HK-2 (cell line): ENCODE data around the gene SPOCK1.
A peak's percentile ranks its signal among the peaks of the same experiment; 100 is the strongest.

Source experiments
- DNase-seq: peaks from one replicate; pipeline ENCODE4 v3.0.0-alpha.2; 2018; ENCODE audit not compliant: unreplicated experiment

The SPOCK1 gene

DNA sequence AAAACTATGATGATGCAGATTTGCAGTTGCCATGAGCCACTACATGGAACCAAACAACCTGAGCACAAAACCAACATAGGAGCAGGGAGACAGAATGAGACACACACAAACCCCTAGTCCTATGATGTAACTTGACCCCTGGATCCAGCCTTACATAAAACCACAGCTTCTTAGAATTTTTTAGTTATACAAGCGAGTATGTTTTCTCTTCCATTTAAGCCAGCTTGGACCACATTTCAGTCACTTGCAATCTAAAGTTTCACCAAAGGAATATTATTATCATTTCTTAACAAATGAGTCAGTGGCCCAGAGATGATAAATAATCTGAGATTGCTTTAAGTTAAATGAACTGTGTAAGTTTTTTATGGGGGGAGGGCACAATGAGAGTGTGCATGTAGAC lies 6.8 kb downstream of the SPOCK1 start:
- DNase-seq = no peak

DNA sequence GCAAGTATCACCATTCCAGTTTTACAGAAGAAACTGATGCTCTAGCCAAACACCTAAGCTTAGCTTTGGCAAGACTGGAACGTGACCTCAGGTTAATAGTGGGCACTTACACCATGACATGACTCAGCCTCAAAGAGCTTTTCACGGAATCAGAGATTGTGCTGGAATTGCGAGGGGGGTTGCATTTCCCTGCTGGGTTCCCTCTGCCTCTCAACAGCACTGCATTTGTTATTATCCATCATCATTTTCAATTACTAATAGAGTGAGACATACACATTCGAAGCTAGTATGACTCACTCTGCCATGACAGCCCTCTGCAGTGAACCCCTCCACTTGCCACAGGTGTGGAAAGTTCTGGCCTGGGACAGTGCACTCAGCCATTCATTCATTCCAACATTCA lies 8.0 kb downstream of the SPOCK1 start:
- DNase-seq = peak; percentile 18

DNA sequence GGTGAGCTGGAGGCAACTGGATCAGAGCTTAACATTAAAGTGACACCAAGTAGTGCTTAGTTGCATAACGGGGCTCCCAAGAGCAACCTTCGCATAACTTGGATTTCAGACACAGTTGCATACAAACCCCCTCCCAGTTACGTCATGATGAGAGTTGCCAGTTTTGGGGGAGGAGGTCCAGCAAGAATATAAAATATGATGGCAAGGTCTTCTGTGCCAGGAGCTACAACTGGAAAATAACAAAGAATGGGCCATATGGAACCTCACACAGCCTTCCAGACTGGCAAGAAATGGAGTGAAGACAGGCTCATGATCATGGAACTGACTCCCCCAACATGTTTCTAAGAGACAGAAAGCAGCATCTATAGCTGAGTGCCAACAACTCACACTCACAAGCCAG lies 8.5 kb downstream of the SPOCK1 start:
- no peak for DNase-seq

DNA sequence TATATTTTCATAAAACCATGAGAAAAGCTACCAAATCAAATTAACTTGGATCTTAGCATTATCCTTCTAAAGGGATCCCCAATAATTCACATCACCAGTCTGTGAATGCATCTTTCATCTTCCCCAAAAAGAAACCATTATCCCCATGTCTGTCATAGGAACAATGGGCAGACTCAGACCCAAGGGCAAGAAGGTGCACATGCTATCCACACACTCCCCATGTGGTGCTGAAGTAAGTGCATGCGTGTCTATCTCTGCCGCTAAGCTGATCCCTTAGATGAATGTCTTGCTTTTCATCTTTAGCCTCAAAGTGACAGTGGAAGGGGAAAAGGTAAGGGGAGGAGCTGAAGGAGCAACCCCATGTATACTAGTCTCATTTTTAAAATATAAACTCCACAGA lies 10.2 kb downstream of the SPOCK1 start:
- DNase-seq = no peak

DNA sequence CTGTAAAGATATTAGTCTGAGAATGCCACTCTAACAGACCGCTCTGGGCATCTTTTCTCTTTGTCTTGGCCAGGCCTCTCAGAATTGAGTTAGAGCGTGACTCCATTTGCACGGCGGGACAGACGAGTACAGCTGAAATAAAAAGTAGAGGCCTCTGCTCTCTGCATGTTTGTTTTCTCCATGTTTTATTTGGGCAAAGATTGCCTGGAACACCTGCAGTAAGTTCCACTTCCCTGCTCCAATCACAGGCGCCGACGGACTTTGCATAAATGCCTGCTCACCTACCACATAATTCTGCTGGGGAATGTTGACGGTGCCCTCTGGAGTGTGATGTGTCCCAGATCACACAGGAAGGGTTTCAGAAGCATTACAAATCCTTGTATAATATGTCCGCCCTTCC lies 10.6 kb downstream of the SPOCK1 start:
- no peak for DNase-seq

DNA sequence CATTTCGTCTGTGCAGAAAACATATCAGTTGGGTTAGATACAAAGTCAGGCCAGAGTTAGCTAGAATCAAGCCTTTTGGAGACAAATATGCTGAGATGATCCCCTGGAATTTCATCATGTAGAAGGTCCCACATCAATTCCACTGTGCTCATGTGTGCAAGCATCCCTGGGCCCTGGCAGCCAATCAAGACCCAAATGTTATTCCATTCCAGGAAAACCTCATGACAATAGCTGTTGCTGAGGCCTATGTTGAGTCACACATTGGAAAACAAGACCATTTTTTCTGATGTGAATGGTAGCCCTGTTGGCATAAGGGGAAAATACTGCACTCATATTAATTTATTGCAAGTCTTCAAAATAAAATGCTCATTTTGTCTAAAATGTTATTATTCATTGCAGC lies 11.5 kb downstream of the SPOCK1 start:
- DNase-seq = no peak

DNA sequence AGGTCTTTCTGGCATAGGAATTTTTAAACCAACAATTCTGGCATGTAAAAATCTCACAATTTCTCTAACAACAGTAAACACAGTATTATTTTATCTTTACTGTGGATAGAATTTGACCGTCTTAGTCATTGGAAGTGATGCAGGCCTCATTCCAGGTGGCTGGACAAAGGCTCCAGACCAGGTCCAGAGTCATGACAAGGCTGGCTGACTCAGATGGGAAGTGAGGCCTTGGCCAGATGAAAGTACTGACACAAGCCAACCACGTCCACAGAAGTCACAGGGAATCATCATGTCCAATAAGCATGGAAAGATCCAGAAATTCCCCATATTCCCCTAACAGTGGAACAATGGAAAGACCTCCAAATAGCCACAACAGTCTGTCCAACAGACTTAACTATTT lies 12.4 kb downstream of the SPOCK1 start:
- DNase-seq = peak; percentile 40

DNA sequence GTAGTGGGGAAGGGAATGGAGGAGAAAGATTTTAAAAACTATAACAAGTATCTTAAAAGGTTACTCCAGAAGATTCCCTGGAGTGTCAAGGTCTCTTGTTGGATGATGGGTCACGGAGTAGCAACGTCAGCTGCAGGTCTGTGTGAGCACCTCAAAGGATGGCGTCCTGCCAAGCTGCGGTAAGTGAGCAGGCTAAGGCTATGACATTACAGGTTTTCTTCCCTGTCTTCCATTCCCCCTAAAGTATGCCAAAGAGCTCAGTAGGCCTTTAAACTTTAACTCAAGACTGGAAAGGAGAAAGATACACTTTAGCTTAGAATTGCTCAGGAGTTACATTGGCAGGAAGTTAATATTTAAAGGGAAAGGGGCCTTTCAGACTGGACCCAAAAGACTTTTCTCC lies 17.5 kb downstream of the SPOCK1 start:
- peak; percentile 53 for DNase-seq

DNA sequence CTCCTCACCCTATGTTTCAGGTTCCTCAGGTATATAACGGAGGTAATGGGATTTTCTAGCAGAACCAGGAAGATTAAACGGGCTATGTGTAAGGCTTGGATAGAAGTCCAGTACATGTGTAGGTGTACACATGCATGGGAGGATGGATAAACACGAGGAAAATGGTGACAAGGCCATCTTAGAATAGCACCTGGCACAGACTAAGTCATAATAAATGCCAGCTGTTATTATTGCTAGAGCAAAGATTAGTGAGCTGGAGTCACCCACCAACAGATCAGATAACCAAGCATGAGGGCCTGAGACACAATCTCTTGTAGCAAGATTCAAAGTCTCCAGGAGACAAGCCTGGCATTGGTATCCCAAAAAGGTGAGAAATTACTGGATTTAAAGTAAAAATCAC lies 21.1 kb downstream of the SPOCK1 start:
- DNase-seq = no peak

DNA sequence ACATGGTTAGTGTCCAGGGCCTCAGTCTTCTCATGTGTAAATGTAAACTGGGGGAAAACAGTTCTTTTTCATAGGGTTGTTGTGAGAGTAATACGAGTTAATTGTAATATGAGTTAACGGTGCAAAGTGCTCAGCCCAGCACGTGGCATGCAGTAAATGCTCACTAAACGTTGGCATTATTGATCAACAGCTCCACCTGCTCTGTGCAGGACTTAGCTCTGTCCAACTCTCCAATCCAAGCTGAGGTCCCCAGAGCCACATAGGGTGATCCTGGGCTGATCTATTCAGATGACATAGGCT lies 28.3 kb downstream of the SPOCK1 start:
- DNase-seq = no peak

DNA sequence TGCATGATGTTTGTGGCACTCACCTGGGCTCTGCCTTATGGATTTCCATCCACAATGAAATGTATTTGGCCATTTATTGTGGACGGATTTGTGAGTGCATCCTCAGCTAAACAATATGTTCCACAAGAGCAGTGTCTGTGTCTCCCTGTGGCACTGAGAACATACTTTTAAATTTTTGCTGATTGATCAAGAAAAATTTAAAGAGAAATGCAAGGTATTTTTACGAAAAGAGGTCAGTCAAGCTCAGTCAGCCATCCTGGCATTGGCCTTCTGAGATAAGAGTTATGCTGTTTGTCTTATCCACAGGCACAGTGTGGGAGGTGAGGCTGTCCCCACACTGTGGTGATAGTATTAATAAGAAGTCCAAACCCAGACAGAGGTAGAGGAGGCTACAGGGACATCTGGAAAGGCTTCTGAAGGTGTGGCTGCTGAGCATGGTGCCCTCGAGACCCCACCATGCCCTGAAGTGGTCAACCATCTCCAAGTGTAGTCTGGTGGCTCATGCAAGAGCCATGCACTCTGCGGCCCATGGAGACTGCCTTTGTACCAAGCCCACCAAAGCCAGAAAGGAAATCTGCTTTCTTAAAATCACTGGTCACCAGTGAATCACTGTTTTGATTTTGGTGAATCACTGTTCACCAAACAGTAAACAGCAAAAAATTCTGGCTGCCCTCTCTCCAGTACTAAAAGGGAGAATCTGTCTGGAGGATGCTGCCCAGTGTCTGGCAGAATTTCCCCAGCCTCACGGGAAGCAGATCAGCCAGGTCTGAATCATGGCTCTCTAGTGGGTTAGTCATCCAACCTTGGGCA lies 28.8 kb downstream of the SPOCK1 start:
- DNase-seq = peak; percentile 68

DNA sequence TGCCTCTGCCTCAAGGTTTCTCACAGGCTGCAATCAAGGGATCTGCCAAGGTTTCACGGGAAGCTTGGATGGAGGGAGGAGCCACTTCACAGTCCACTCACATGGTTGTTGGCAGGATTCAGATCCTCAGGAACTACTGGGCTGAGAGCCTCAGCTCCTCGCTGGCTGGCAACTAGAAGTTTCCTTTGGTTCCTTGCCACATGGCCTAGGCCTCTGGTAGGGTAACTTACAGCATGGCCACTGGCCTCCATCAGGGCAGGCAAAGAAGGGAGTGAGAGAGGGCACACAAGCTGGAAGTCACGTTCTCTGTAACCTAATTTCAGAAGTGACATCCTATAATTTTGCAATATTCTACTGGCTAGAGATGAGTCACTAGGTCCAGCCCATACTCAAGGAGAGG lies 32.2 kb downstream of the SPOCK1 start:
- no peak for DNase-seq

DNA sequence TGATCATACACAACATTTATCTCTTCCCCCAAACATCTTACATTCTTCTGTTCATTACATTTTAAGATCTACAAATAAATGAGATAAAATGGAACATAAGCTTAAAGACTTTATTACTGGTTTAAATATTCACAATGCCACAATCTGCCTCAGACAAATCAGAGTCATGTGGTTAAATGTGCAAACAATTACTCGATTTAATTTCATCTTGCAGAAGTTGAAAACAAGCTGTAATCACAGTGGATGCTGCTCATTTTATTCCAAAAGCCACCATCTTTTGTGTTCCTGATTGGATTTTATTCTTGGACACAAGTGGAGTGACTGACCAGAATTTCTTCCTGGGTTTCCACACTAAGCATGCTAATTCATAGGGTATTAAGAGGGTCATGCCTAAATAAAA lies 33.2 kb downstream of the SPOCK1 start:
- DNase-seq = no peak

DNA sequence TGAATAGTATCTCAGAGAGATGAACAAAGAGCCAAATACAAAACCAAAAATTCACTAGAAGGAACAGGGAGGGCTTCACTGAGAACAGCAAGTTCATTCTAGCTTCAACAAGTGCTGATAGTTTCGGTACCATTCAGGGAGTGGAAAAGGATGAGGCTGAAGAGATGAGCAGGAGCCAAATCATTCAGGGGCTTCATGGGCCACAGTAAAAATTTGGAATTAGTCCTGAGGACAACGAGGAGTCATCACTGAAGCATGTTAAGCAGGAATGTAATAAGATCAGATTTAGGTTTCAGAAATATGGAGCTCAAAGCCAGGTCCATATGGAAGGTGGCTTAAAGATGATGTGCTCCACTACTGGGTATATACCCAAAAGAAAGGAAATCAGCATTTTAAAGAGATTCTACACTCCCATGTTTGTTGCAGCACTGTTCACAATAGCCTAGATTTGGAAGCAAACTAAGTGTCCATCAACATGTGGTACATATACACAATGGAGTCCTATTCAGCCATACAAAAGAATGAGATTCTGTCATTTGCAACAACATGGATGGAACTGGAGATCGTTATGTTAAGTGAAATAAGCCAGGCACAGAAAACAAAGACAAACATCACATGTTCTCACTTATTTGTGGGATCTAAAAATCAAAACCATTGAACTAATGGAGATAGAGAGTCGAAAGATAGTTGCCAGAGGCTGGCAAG lies 36.2 kb downstream of the SPOCK1 start:
- DNase-seq = no peak

DNA sequence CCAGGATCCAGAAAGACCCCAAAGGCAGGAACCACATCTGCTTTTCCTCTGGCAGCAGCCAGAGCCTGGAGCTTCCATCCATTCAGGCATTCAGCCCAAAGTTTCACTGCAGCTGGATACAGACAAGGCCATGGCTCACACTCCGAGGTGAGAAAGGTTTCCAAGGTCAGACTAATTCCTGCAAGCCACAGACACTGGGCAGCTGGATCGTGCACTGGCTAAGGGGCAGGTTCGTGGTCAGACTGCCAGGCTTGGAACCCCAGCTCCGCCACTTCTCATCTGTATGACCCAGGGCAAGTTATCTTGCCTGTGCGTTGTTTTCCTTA lies 36.9 kb downstream of the SPOCK1 start:
- DNase-seq = no peak

DNA sequence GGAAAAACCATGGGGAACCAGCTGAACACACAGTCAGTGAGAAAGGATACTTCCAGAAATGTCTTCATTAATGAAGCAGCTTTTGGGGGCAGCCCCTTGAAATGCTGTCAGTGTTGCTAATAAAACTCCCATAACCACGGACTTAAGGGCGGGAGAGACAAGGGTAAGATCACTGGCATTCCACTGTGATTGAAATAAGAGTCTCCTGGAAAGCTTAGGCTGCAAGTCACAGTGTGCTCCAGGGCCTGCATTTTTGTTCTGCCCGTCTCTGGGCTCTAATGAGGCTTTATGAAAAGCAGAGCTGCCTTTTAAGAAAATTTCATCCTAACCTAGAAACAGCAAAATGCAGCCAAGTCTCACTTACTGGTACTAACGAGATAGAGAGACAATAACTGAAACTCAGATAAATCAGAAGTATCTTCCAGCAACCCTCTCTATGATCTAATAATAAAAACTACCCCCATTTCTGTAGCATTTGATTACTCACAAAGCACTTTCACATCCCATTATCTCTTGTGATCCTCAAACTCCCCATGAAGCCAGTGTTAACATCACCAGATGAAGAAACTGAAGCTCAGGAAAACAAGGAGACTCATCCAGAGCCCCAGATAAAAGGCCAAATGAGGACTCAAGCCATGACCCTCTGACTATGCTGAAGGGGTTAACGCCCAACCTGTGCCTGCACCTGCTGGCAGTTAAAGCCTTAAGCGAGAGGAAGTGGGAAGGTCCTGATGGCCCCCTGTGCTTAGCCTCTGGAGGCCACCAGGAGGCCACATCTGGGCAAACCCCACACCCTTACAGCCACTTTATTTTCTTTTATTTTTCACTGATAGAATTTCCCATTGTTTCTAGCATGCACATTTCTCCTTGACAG lies 37.5 kb downstream of the SPOCK1 start:
- no peak for DNase-seq

DNA sequence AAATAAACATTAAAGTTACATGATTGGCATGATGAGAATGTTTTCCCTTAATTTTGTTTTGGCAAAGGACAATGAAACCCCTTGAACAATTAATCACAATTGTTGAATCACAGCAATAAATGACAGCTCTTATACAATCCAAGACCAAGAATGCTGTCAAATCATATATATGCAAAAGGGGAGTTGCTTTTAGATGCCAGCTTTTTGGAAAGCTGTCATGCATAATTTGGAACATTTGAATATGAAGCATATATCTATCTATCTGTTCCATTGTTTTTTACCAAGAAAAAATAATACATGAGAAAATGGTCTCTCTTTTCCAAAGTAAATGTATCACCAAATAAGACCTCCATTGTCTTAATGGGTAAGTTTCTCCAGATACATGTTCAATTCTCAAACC lies 44.5 kb downstream of the SPOCK1 start:
- DNase-seq = no peak

DNA sequence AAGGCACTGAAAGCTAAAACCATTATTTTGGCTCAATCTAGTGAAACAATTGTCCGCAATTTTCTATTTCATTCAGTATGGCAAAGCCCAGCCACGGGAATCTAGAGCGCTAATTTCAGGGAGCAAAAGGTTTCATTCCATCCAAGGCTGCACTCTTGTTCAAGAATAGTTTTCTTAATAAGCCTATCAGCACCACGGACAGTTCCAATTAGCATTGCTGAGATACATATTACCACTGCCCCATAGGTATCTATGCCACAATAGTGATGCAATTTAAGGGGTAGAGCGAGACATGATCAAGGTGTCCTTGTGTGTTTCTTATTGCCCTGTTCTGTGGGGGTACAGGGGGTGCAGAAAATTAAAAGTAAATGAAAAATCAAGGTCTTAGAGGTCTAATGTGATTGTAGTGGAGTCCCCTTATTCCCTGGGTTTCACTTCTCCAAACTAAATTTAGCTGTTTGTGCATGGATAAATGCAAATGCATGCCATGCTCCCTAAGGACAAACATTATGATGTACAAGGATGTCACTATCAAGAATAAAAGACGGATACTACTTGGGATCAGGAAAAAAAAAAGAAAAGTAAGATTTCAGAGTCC lies 45.5 kb downstream of the SPOCK1 start:
- no peak for DNase-seq

DNA sequence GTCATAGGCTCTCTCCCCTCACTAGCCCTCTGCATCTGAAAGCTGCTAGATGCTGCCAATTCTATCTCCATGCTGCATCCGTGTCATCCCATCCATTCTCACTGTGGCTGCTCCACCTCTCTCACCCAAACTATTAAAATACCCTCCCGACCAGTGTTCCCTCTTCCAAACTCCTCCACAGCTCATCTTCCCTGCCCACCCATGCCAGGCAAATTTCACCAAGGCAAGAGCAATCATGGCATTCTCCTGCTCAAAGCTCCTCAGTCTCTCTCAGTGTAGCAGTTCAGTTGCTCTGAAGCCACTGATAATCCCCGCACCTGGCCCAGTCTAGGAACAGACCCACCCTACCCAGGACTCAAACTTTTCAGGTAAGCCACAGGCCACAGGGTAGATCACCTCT lies 48.4 kb downstream of the SPOCK1 start:
- DNase-seq = no peak

DNA sequence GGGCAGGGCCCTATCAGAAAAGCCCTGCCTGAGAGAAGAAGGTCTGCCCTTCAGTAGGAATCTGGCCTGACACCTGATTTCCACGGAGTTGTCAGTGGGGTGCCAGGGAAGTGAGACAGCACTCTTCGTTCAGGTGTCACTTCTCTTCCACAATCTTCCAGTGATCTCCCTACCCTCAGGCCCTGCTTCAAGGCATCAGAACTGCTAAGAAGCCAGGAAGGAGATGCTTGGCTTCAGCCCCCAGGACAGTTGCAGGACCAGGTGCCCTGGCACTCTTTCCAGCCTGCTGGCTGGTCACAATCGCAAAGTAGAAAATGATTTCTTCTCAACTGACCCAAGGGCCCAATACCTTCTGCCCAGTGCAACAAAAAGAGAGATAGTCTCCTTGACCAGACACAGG lies 50.3 kb downstream of the SPOCK1 start:
- no peak for DNase-seq

DNA sequence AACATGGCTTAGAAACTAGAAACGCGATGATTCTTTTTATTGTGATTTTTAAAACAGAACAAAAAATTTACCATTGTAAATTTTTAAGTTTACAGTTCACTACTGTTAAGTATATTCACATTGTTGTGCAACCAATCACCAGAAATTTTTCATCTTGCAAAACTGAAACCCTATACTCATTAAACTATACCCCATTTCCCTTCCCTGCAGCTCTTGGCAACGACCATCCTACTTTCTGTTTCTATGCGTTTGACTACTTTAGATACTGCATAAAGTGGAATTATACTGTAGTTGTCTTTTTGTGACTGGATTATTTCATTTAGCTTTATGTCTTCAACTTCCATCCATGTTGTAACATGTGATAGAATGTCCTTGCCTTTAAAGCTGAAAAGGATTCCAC lies 52.5 kb downstream of the SPOCK1 start:
- no peak for DNase-seq

DNA sequence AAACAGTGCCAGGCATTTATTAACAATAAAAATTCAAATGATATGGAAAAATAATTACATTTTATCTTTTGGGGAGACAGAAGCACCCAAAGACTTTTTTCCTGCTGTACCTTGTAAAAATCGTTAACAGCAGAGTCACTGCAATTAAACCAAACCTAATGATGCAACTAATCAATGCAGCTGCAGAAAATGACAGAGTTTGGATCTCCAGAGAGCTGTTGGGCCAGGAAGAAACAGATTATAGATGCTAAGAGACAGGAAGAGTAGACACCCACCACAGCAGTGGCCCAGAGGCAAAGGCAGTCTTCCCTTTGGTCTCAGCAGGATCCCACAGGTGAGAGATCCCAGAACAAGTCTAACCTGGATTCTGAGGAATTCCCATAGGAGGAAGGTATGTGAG lies 53.0 kb downstream of the SPOCK1 start:
- no peak for DNase-seq

DNA sequence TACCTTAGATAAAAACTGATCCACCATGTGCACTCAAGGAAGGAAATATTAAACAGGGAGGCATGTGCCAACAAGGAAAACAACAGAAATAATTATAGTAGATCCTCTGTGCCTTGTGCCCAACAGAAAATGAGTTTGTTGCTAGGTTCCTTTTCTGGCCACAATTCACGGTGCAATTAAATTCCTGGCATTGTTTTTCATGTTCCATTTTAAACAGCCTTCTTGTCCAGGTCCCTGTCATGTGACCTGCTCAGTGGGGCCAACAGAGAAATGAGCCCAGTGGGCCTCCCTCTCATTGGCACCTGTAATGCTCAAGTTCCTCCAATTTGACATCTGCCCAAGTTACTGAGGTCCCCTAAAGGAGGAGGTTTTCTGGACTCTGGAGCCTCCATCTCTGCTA lies 56.5 kb downstream of the SPOCK1 start:
- DNase-seq = no peak
